ENCODE measurements around the gene CCDC81.

CCDC81 gene

DNA sequence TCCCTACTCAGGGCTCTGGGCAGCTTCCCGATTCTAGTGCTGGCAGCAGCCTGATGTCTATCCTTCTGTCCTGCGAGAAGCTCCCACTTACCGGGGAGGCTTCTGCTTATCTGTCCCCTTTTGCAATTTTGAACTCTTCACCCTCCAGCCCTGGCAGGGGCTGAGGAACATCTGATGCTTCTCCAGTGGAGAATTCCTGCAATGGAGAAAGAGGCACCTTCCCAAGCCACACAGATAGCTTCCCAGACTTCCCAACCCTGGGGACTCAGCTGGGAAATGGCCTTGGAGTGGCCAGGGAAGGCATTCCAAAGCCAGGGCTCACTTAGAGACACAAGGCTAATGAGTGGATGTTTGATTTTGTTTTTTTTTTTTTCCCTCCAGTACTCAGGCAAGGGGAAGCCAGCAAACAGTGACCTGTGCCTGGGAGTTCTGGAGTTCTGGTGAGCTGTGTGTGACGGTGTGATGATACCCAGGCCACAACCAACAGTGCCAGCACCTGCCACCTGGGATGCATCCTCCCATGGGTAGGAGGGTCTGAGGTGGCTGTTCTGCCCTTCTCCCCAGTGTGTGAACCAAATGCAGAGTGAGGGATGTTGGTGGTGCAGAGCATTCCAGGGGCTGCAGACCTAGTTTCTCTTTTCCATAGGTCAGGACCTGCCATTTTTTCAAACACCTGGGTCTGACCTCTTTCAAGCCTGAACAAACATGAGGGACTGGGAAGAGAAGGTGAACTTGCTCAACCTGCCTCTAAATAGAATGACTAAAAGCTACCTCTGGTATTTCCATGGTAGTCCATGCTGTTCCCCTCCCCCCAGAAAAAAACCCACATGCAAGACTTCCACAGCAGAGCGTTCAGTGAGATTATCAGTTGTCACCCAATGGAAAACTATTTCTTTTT is 95.1 kb downstream of the CCDC81 start:
- DNase-seq = no peak
